ENCODE measurements around the gene SIRPA. TPM values are rescaled to one million over a fixed set of nuclear protein-coding genes. Genes with fewer than 3 reads are reported as not detected.

Gene SIRPA
- total and polyA plus RNA-seq, 3 donors from 2014 or later = 18.4 to 25.7 (median 21.0) TPM

- DNase-seq = no peak
- Histone ChIP-seq H3K36me3 (ENCODE audit: low read depth, missing control alignments) (no peaks in the 10 kb centered on the region), H3K27me3 (no peaks in the 10 kb centered on the region), H3K9me3 (no peaks in the 10 kb centered on the region), H3K4me1 (no peaks in the 10 kb centered on the region), H3K4me3 (no peak overlapping the region), H3K27ac (peak overlapping the region in 1 of 2 donors; percentile 28)
- intact Hi-C loops (cut with DNase I; ENCODE audit: low total_unique reads) = no loop called here
- WGBS, 2 donors = 75 to 83% methylated on average over 11 of the region's 11 CpGs
- no peak for TF ChIP-seq POLR2A (IDR thresholded peaks at IDR 0.05)
- TF ChIP-seq, protein P1, sequence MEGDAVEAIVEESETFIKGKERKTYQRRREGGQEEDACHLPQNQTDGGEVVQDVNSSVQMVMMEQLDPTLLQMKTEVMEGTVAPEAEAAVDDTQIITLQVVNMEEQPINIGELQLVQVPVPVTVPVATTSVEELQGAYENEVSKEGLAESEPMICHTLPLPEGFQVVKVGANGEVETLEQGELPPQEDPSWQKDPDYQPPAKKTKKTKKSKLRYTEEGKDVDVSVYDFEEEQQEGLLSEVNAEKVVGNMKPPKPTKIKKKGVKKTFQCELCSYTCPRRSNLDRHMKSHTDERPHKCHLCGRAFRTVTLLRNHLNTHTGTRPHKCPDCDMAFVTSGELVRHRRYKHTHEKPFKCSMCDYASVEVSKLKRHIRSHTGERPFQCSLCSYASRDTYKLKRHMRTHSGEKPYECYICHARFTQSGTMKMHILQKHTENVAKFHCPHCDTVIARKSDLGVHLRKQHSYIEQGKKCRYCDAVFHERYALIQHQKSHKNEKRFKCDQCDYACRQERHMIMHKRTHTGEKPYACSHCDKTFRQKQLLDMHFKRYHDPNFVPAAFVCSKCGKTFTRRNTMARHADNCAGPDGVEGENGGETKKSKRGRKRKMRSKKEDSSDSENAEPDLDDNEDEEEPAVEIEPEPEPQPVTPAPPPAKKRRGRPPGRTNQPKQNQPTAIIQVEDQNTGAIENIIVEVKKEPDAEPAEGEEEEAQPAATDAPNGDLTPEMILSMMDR (IDR thresholded peaks at IDR 0.05) = no peak
Measured at GRCh38 chr20:1897965-1898464, 2.8 kb downstream of the SIRPA start.

GRCh38 chr20:1898482-1899240, 3.5 kb downstream of the SIRPA start:
- H3K4me1 ChIP-seq = no peaks in the 10 kb centered on the region
- H3K36me3 ChIP-seq (ENCODE audit: low read depth, missing control alignments) = no peaks in the 10 kb centered on the region
- H3K27me3 ChIP-seq = no peaks in the 10 kb centered on the region
- no peak overlapping the region for H3K4me3 ChIP-seq
- intact Hi-C loops (cut with DNase I; ENCODE audit: low total_unique reads) = no loop called here
- TF ChIP-seq, protein P1 (IDR thresholded peaks at IDR 0.05) = no peak
- no peak for TF ChIP-seq POLR2A (IDR thresholded peaks at IDR 0.05)
- no peaks in the 10 kb centered on the region for H3K9me3 ChIP-seq
- WGBS, 2 donors = 91 to 92% methylated on average over 13 to 15 of the region's 15 CpGs
- DNase-seq = no peak
- H3K27ac ChIP-seq = no peak overlapping the region

DNA sequence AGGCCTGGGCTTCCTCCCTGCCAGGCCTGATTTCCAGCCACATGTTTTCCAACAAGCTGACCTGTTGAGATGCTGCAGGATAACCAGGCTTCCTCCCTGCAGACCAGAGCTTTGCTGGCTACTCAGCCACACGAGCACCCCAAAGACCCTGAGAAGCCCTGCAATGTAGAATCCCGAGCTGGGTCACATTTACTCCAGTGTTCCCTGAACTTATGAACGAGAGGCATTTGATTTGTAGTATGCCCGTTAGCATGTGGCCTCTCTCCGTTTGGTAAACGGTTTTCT, 4.0 kb downstream of the SIRPA start:
- Histone ChIP-seq H3K27ac (no peak overlapping the region), H3K9me3 (no peaks in the 10 kb centered on the region), H3K27me3 (no peaks in the 10 kb centered on the region), H3K4me3 (no peak overlapping the region), H3K4me1 (no peaks in the 10 kb centered on the region), H3K36me3 (ENCODE audit: low read depth, missing control alignments) (no peaks in the 10 kb centered on the region)
- 76 to 91% methylated on average over 6 of the region's 6 CpGs for WGBS, 2 donors
- TF ChIP-seq, protein P1 (IDR thresholded peaks at IDR 0.05) = no peak
- no peak for TF ChIP-seq POLR2A (IDR thresholded peaks at IDR 0.05)
- no peak for DNase-seq
- intact Hi-C loops (cut with DNase I; ENCODE audit: low total_unique reads) = no loop called here

- Histone ChIP-seq H3K27ac (no peak overlapping the region), H3K4me1 (no peaks in the 10 kb centered on the region), H3K36me3 (ENCODE audit: low read depth, missing control alignments) (no peaks in the 10 kb centered on the region), H3K27me3 (no peaks in the 10 kb centered on the region), H3K4me3 (no peak overlapping the region), H3K9me3 (no peaks in the 10 kb centered on the region)
- TF ChIP-seq, protein P1 (IDR thresholded peaks at IDR 0.05) = no peak
- TF ChIP-seq POLR2A (IDR thresholded peaks at IDR 0.05) = no peak
- intact Hi-C loops (cut with DNase I; ENCODE audit: low total_unique reads) = no loop called here
- 35 to 44% methylated on average over 9 to 10 of the region's 10 CpGs for WGBS, 2 donors
- peak; percentile 48 for DNase-seq
Measured at GRCh38 chr20:1900321-1900801, 5.2 kb downstream of the SIRPA start.

GRCh38 chr20:1901704-1902103, 6.5 kb downstream of the SIRPA start:
- H3K36me3 ChIP-seq (ENCODE audit: low read depth, missing control alignments) = no peaks in the 10 kb centered on the region
- intact Hi-C loops (cut with DNase I; ENCODE audit: low total_unique reads) = no loop called here
- no peak for TF ChIP-seq POLR2A (IDR thresholded peaks at IDR 0.05)
- TF ChIP-seq, protein P1 (IDR thresholded peaks at IDR 0.05) = no peak
- H3K4me1 ChIP-seq = no peaks in the 10 kb centered on the region
- 86 to 89% methylated on average over 18 of the region's 18 CpGs for WGBS, 2 donors
- no peak for DNase-seq
- H3K27ac ChIP-seq = no peak overlapping the region
- H3K27me3 ChIP-seq = no peaks in the 10 kb centered on the region
- H3K4me3 ChIP-seq = no peak overlapping the region
- no peaks in the 10 kb centered on the region for H3K9me3 ChIP-seq
